NCI-H2029 treated with DMSO at 0.1 percent for 48 hours (cell line): ENCODE data around the gene ZNF366.

Experiments used
- DNase-seq: peaks from one replicate; lab custom pipeline; 2025; lab: John Stamatoyannopoulos, UW

ZNF366 gene, protein sequence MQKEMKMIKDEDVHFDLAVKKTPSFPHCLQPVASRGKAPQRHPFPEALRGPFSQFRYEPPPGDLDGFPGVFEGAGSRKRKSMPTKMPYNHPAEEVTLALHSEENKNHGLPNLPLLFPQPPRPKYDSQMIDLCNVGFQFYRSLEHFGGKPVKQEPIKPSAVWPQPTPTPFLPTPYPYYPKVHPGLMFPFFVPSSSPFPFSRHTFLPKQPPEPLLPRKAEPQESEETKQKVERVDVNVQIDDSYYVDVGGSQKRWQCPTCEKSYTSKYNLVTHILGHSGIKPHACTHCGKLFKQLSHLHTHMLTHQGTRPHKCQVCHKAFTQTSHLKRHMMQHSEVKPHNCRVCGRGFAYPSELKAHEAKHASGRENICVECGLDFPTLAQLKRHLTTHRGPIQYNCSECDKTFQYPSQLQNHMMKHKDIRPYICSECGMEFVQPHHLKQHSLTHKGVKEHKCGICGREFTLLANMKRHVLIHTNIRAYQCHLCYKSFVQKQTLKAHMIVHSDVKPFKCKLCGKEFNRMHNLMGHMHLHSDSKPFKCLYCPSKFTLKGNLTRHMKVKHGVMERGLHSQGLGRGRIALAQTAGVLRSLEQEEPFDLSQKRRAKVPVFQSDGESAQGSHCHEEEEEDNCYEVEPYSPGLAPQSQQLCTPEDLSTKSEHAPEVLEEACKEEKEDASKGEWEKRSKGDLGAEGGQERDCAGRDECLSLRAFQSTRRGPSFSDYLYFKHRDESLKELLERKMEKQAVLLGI

DNA sequence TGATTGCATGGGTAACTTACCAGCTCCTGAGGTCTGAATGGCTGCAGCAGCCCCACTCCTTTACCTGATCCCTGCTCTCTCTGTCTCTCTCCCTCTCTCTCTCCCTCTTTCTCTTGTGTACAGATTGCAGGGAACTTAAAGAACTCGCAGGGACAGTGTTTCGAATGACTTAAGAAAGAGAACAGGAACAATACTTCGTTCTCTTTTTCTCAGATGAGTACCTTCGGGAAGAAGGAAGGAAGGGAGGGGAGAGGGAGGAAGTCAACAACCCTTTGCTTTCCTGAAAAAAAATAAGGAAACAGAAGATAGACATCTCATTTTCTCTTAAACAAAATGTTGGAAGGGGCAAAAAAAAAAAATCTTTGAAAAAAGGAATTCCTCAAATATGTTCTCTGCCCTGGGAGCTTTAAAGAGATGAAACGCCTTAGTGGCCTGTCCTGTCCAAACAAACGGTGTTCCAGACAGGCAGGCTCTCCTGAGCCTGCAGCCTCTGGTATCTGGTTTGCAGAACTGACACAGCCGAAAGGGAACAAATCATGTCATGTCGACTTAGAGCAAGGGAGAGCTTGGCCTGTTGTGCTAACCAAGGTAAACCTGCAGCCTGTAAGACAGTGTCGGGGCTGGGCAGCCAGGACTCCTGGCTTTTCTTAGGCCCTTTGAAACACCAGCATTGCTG lies at the start of gene ZNF366:
Gene ZNF366 (minus strand): TSS at position 180 of the 676 bp plus-strand sequence. CDS start 45,914 bp downstream, outside the sequence.
- DNase-seq: no peak

DNA sequence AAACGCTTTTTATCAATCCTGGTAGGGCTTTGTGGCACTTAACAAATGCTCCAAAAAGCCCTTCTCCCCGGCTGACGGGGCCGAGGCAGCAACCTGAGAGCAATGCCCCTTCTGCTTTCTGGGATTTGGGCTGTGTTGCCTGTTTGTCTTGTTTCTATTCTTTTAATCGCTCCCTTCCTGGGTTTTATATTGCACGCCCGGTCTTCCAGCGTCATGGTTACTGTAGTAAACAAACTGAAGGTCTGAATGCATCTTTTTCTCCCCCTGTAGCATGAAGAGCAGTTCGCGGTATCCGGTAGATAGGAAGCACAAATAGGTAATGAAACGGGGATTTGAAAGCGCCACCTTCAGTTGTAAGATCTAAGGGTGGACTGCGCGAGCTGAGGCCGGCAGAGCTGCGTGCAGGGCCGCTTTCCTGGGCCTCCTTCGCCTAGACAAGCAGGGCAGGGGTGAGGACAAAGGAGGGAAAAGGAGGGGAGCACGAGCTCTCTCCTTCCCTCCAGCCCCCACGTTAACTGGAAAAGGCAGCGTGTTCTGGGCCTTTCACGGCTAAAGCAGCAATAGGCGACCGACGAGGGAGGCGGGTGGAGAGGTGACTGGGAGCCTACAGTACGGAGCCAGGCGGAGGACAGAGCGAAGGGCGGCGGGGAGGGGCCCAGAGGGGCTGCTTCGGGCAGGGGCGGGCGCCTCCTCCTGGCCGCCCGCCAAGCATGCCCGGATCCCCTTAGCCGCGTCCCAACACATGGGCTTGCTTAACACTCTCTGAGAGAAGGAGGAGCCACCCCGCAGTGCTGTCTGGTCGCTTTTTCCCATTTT lies 49.3 kb upstream of the ZNF366 start:
- DNase-seq: peak; percentile 87

DNA sequence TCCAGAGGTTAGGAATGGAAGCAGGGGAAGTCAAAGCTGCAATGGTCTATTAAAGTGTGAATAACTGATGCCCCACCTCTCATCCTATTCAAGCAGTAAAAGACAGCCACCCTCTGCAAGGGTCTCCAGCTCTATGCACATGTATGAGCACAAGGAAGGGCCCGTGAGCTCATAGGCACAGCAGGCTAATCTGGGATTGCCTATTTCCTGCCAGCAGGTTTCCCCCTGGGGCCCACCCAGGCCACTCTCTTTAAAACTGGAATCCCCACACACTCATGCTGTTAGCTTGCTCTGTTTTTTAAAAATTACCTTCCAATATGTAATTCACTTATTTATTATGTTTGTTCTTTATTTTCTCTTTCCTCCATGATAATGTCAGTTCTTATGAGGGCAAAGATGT lies 48.7 kb upstream of the ZNF366 start:
- peak; percentile 61 for DNase-seq

DNA sequence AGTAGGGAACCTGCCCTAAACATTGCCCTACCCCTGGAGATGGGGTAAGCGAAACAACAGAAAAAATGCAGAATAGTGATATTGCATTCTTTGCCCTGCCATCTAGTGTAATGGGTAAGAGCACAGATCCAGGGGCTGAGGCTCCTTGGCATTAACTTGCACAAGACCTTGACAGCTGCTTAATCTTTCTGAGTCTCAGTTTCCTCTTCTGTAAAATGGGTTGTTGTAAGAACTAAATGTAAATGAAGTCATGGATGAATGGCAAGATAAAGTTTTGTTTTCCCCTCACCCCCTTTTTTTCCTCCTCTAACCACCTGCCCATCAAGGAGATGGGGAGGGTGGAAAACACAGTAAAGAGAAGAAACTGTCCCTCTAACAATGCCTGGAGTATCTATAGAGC lies 47.7 kb upstream of the ZNF366 start:
- DNase-seq: no peak

DNA sequence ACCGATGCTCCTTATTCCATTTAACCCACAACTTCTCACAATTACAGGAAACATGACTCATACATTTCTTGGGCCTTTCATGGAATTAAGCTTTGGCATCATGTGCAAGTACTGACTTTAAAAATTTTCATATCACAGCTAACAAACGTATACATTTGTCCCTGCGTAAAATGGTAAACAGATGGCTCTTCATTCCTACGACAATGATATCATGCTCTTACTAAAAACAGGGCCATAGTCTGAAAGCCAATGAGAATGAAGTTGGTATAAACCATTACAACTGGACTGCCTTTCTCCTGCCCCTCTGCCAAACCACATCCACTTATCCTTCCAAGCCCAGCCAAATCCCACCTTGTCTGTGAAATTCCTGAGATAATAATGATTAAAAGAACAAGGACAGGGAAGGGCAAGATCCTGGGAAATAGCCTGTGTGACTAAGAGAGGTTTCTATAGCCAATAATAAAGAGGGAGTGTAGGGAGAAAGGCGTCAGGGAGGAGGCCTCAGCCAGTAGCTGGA lies 44.9 kb upstream of the ZNF366 start:
- no peak for DNase-seq

DNA sequence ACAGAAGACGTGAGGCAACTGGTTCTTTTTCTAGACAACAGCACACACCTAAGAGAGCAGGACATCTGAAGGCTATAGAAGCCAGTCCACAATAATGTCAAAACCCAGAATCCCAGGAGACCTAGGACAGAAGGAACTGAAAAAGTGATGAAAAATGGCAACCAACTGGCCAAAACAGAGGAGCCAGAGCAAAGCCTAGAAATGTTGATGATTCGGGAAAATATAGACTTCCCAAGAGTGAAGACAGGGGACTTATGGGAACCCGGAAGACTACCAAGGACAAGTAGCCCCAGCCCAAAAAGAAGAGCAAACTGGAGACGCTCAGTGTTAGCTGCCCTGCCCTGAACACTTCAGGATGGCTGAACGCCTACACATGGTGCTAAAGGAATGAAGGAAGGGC lies 43.4 kb upstream of the ZNF366 start:
- DNase-seq: no peak

DNA sequence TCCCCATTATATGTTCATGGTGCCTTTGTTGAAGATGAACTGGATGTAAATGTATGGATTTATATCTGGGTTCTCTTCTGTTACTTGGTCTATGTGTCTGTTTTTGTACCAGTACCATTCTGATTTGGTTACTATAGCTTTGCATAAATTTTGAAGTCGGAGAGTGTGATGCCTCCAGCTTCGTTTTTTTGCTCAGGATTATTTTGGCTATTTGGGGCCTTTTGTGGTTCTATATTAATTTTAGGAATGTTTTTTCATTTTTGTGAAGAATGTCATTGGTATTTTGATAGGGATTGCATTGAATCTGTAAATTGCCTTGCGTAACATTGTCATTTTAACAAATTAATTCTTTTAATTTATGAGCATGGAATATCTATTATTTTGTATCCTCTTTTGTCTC lies 36.6 kb upstream of the ZNF366 start:
- DNase-seq: no peak

DNA sequence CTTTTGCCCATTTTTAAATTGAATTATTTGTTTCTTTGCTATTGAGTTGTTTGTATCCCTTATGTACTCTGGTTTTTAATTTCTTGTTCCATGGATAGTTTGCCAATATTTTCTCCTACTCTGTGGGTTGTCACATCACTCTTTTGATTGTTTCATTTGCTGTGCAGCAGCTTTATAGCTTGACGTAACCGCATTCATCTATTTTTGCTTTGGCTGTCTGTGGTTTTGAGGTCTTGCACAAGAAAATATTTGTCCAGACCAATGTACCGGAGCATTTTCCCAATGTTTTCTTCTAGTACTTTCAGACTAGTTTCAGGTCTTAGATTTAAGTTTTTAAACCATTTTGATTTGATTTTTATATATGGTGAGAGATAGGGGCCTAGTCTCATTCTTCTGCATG lies 36.2 kb upstream of the ZNF366 start:
- no peak for DNase-seq

DNA sequence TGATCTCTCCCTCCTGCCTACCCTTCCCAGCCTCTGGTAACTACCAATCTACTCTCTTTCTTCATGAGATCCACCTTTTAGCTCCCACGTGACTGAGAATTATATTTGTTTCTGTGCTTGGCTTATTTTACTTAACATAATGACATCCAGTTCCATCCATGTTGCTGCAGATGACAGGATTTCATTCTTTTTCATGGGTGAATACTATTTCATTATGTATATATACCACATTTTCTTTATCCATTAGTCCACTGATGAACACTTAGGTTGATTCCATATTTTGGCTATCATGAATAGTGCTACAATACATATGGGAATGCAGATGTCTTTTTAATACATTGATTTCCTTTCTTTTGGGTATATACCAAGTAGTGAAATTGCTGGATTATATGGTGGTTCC lies 35.5 kb upstream of the ZNF366 start:
- DNase-seq: no peak

DNA sequence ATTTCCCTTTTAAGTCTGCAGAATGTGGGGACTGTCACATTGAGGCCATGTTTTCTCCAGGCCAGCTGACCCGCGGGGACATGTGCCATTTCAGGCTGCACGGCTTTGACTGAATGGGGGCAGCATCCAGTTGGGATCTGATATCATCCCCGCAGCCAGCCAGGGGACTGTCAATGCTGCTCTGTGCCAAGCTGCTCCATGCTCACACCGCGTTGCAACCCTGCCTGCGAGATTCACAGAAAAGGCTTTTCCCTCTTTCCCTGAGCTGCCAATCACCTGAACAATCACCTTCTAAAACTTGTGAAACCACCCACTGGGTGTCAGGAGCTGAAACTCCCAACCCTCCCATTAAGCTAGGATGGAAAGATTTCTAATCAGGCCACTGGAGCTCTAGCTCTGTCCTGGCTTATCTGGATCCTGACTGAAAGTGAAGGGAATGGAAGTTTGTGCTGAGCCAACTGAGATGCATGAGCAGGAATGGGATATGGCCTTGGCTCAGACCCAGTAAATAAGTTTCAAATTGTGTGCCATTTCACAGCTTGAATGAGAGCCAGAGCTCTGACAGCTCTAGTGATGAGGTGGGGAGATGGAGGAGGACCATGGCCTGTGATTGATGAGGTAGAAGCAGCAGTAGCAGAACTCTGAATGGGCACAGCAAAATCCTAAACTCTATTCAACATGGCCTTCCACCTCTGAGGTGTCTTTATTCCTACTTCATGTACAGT lies 34.5 kb upstream of the ZNF366 start:
- DNase-seq: no peak

DNA sequence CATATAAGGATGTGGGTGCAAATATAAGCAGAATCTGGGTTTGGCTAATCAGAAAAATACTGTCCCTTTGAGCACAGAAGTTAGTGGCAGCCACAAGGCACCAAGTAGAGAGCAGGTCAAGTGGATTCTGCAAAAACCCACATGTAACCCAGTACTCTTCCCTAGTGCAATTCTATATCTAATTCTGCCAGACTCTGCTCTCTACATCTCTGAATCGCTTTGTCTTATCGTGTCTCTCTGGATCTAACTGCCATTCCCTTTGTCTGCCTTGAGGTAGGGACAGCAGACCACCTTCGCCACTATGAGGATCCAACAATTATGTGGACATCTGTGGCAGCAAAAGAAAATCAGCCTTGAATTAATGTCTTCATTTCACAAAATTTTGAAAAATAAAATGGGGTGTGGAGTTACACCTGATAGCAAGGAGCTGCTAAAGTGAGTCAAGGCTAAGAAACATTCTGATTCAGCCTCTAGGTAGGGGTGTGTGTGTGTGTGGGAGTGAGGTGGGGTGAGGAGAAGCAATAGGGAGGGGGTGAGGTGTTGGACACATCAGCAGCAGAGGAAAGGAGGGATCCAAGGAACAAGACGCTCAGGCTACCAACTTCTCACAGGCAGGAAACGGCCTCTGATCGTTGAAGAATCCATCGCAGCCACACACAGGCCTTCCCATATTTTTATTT lies 33.7 kb upstream of the ZNF366 start:
- no peak for DNase-seq

DNA sequence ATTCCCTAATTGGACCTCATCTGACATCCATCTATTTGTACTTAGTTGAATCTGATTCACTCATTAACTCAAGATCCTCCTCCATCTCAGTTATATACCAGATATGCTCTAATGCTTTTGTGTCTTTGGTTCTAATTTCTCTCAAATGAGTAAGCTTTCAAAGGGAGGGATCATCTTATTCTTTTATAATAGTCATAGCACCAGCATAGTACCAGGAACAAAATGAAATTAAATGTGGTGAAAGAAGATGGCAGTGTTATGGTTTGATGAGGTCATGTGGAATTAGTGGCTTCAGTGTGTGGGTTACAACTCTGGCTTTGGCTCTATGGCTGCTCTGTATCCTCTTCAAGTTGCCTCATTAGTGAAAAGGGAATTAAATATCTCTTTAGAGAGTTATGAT lies 32.5 kb upstream of the ZNF366 start:
- DNase-seq: no peak

DNA sequence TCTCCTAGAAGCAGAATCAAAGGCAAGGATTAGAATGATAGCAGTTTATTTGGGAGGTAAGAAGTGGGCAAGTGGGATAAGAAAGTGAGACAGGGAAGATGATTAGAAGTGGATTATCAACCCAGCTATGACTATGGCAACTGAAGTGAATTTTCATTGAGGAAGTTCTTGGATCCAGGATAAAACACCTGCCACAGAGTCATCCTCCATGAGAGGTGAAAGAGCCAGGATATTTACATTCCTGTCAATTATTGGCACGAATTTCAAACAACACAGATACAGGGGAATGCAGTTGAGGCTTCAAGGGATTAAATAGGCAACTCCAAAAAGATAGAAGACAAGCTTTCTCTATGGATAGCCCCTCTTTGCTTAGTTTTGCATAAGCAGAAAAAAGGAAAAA lies 31.8 kb upstream of the ZNF366 start:
- DNase-seq: no peak

DNA sequence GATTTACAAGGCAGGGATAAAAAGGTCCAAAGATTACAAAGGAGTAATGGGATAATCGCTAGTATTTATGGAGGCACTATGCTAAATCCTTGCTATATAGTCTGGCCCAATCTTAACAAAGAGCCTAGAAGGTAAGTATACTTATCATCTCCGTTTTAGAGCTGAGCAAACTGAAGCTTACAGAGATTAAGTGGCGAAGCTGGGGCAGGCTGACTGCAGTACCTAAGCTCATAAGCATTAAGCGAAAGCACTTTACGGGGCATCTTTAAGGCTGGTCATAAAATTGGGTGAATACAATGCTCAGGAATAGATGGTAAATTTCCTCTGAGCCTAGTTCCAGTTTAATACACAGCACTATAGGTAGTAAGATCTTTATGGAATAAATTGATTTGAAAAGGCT lies 30.0 kb upstream of the ZNF366 start:
- no peak for DNase-seq

DNA sequence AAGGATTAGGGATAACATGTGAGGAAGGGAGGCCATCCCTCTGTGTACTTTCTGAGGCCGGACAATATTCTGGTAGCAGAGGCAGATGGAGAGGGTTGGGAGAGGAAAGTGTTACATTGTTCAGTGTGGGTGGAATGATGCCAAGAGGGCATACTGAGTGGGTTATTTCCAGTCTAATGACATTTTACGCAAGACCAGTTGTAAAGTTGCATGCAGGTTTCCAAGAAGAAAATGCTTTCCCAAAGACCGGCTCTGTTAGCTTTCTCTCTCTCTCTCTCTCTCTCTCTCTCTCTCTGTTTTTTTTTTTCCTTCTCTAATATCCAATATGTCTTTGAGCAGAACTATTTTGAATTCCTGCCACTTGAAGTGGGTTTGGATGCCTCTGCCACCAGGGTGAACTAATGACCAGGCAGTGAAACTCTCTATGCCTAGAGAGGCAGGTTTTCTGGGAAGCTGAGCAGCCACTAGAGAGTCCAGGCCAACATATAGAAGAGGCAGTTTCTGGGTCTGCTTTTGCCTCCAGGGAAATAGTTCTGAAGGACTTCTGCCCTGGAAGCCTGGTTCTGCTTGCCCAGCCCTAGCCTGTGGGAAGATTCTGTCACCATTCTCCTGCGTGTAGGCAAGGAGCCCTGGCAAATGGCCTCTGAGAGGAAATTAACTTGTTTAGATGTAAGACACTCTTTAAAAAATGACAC lies 24.4 kb upstream of the ZNF366 start:
- no peak for DNase-seq

DNA sequence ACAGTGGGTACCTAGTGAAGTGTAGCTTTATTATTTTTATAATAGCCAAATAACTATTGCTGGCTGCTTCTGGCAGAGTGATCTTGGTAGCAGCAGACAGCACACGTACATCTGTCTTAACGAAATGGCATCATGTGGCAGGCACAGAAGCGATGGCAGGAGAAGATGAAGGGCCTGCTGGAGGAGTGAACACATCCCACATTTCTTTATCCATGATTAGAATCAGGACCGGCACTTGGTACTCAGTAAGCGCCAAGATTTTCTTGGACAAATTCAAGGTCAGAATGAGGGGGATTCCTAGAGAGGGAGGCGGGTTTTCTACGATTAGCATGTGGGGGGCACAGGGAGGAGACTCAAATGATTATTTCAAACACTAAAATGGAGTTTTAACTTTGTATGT lies 23.0 kb upstream of the ZNF366 start:
- DNase-seq: no peak

DNA sequence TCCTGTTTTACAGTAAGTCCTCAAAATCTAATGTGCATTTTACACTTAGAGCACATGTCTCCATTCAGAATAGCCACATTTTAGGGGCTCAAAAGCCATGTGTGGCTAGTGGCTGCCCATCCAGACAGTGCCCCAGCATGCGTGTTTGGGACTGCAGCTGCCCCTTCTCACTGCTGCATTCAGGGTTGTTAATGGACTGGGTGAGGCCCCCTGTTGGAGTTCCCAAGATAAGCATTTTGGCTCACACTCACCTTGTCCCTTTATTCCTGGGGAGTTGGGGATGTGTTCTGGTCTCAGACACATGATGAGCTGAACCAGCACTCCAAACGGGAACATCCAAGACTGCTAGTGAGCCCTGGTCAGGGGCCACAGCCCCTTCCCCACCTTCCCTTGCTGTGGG lies 22.2 kb upstream of the ZNF366 start:
- DNase-seq: no peak

DNA sequence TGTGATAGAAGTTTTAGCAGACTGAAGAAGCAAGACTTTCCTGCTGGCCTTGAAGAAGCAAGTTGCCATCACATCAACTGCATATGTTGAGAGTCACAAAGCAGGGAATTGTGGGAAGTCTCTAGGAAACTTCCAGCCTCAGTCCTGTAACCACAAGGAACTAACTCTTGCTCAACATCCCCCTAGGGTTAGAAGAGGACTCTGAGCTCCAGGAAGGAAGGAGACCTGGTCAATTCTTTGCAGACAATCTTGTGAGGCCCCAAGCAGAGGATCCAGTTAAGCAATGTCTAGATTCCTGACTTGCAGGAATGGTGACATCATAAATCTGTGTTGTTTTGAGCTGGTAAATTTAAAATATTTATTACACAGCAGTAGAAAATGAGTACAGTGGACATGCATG lies 18.6 kb upstream of the ZNF366 start:
- no peak for DNase-seq

DNA sequence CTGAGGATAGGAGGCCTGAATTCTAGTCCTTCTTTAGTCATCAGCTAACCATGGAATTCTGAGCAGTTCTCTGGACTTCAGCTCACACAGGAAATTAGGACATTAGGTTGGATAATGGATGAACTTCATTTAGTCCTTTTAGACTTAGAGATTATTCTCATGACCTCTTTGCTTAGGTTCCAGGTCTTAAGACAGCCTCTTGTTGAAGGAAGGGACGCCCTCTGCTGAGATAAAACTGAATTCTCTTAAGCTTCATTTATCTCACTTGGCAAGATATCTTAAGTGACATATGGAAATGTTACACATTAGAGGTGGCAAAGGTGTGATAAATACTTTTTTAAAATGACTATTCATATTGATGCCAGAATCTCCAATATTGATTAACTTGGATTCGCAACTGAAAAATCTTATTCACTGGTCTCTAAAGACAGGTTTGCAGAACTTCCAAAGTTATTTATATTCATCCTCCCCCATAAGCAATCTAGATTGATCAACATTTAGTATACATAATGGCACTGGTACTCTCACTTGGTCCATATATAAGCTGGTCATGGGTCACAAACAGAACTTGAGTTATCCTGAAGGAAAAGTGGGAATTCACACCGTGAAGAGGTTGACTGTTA lies 16.9 kb upstream of the ZNF366 start:
- DNase-seq: peak; percentile 28

DNA sequence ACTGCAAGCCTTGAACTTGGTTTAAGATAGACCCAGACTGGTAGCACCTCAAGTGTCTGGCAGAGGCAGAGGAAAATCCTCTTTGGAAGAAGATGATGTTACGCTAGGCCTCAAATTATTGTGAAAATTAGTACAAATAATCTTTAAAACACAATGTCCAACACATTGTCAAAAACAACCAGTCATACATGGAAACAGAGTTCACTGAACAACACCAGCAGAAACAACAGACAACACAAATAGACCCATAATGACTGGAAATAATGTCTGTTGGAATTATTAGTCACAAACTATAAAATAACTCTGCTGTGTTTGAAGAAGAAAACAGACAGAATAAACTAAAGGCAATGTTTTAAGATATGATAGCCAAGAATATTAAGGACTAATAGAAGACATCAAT lies 15.4 kb upstream of the ZNF366 start:
- DNase-seq: no peak
